OCI-LY1 (cell line): ENCODE results near the gene CHP2.

Experiments used
- H2AFZ ChIP-seq: fragments of 200-600 bp; sonication (generic), shearing (Covaris generic); 2 replicates; pipeline ENCODE4 v1.6.0; 2014; ENCODE audit warnings: antibody characterized with exemption, mild to moderate bottlenecking, low read length
- H3F3A ChIP-seq: fragments of 200-600 bp; sonication (generic), shearing (Covaris generic); 2 replicates; pipeline ENCODE4 v1.6.0; 2014; ENCODE audit warnings: mild to moderate bottlenecking, antibody characterized with exemption, low read length, moderate library complexity; ENCODE audit not compliant: insufficient read depth
- H3K27ac ChIP-seq: fragments of 200-600 bp; sonication (generic); 2 replicates; pipeline ENCODE4 v1.5.1; 2014; ENCODE audit warnings: low read length, mixed run types, mild to moderate bottlenecking, low read depth; ENCODE audit not compliant: poor library complexity, severe bottlenecking
- H3K27me3 ChIP-seq: fragments of 200-600 bp; sonication (generic); 2 replicates; pipeline ENCODE4 v1.6.0; 2014; ENCODE audit warnings: antibody characterized with exemption, mild to moderate bottlenecking, low read length, moderate library complexity; ENCODE audit not compliant: insufficient read depth
- H3K36me3 ChIP-seq: fragments of 200-600 bp; sonication (generic); 2 replicates; pipeline ENCODE4 v1.6.1; 2014; ENCODE audit warnings: mild to moderate bottlenecking, antibody characterized with exemption, low read length, moderate library complexity, mixed read lengths; ENCODE audit not compliant: insufficient read depth
- H3K4me1 ChIP-seq: fragments of 200-600 bp; sonication (generic); 2 replicates; pipeline ENCODE4 v1.5.1; 2014; ENCODE audit warnings: mild to moderate bottlenecking, low read length, moderate library complexity; ENCODE audit not compliant: insufficient read depth, severe bottlenecking
- H3K4me2 ChIP-seq: fragments of 200-600 bp; sonication (generic), shearing (Covaris generic); 2 replicates; pipeline ENCODE4 v1.6.1; 2014; ENCODE audit warnings: low read length
- H3K4me3 ChIP-seq: fragments of 200-600 bp; sonication (generic); 2 replicates; pipeline ENCODE4 v1.5.1; 2014; ENCODE audit warnings: low read length, low read depth, mild to moderate bottlenecking, mixed read lengths; ENCODE audit not compliant: poor library complexity, severe bottlenecking
- H3K79me2 ChIP-seq: fragments of 200-600 bp; shearing (Covaris generic); 2 replicates; pipeline ENCODE4 v1.6.1; 2016; ENCODE audit warnings: mixed run types, low read length, mixed read lengths; ENCODE audit not compliant: insufficient read depth
- H3K9ac ChIP-seq: fragments of 200-600 bp; sonication (generic), shearing (Covaris generic); 2 replicates; pipeline ENCODE4 v1.6.1; 2014; ENCODE audit warnings: mild to moderate bottlenecking, low read length, mixed read lengths
- H3K9me2 ChIP-seq: fragments of 200-600 bp; sonication (generic), shearing (Covaris generic); 2 replicates; pipeline ENCODE4 v1.6.1; 2014; ENCODE audit warnings: low read depth, mild to moderate bottlenecking, low read length, mixed read lengths
- H3K9me3 ChIP-seq: fragments of 200-600 bp; shearing (Covaris generic); 2 replicates; pipeline ENCODE4 v1.6.1; 2014; ENCODE audit warnings: low read length, mixed read lengths
- H4K20me1 ChIP-seq: fragments of 200-600 bp; sonication (generic), shearing (Covaris generic); 2 replicates; pipeline ENCODE4 v1.6.0; 2016; ENCODE audit warnings: mild to moderate bottlenecking, low read length; ENCODE audit not compliant: insufficient read depth
- EZH2 ChIP-seq: fragments of 200-600 bp; sonication (generic), shearing (Covaris generic); IDR thresholded peaks from 2 replicates; pipeline ENCODE4 v1.8.0; 2017; ENCODE audit warnings: borderline replicate concordance, mixed run types, mild to moderate bottlenecking, antibody characterized with exemption, low read length, moderate library complexity, mixed read lengths
- TF ChIP-seq, protein P1 (sequence below): fragments of 200-600 bp; sonication (generic), shearing (Covaris generic); IDR thresholded peaks from 2 replicates; pipeline ENCODE4 v1.5.1; 2017; ENCODE audit warnings: mild to moderate bottlenecking, antibody characterized with exemption, low read length, moderate library complexity, mixed read lengths

The CHP2 gene

DNA sequence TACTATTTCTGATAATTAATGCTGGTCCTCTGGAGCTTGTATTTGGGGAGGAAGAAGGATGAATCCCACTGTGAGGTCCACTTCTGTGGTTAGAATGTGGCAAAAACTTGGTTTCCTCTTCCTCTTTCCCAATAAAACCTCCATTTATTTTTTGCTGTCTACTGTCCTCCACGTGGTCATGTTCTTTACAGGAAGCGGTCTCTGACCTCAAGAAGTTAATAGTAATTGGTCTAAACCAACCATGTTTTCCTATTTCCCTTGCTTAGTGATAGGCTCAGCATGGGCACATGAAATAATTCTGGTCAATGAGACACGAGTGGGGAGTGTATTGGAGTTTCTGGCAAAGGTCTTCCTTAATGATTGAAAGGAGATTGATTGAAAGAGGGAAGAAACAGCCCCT lies 33.9 kb downstream of the CHP2 start:
- Histone ChIP-seq H3K27me3 (no peaks in the 10 kb centered on the region; the same call in 1 of the 2 replicates), H3K9me3 (no peaks in the 10 kb centered on the region), H3K36me3 (no peaks in the 10 kb centered on the region), H3K27ac (no peak overlapping the region), H3K9ac (no peak overlapping the region), H3K4me1 (no peaks in the 10 kb centered on the region), H3K9me2 (no peaks in the 10 kb centered on the region), H3K4me3 (no peak overlapping the region), H3K4me2 (no peak overlapping the region), H3F3A (no peaks in the 10 kb centered on the region), H3K79me2 (no peaks in the 10 kb centered on the region), H4K20me1 (no peaks in the 10 kb centered on the region), H2AFZ (no peak overlapping the region)
- TF ChIP-seq EZH2 = no peak
- TF ChIP-seq, protein P1, sequence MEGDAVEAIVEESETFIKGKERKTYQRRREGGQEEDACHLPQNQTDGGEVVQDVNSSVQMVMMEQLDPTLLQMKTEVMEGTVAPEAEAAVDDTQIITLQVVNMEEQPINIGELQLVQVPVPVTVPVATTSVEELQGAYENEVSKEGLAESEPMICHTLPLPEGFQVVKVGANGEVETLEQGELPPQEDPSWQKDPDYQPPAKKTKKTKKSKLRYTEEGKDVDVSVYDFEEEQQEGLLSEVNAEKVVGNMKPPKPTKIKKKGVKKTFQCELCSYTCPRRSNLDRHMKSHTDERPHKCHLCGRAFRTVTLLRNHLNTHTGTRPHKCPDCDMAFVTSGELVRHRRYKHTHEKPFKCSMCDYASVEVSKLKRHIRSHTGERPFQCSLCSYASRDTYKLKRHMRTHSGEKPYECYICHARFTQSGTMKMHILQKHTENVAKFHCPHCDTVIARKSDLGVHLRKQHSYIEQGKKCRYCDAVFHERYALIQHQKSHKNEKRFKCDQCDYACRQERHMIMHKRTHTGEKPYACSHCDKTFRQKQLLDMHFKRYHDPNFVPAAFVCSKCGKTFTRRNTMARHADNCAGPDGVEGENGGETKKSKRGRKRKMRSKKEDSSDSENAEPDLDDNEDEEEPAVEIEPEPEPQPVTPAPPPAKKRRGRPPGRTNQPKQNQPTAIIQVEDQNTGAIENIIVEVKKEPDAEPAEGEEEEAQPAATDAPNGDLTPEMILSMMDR = no peak

DNA sequence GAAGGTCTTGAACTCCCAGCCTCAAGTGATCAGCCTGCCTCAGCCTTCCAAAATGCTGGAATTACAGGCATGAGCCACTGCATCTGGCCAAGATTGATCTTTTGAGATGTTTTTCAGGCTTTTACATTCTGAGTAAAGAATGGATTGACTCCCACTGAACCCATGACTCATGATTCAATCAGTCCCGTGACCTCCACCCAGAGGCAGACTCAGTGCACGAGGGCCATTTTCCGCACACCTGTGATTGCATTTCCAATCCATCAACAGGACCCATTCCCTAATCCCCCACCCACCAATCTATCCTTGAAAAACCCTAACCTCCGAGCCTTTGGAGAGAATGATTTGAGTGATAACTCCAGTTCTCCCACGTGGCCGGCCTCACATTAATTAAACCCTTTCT lies 40.6 kb downstream of the CHP2 start:
- Histone ChIP-seq H2AFZ (no peak overlapping the region), H3K27ac (no peak overlapping the region), H3K36me3 (no peaks in the 10 kb centered on the region), H3F3A (no peaks in the 10 kb centered on the region), H3K4me1 (no peaks in the 10 kb centered on the region), H3K9me3 (no peaks in the 10 kb centered on the region), H3K9ac (no peak overlapping the region), H3K27me3 (no peaks in the 10 kb centered on the region; the same call in 1 of the 2 replicates), H3K4me2 (no peak overlapping the region), H3K4me3 (no peak overlapping the region), H3K9me2 (no peaks in the 10 kb centered on the region), H3K79me2 (no peaks in the 10 kb centered on the region), H4K20me1 (no peaks in the 10 kb centered on the region)
- TF ChIP-seq, protein P1 = no peak
- no peak for TF ChIP-seq EZH2

DNA sequence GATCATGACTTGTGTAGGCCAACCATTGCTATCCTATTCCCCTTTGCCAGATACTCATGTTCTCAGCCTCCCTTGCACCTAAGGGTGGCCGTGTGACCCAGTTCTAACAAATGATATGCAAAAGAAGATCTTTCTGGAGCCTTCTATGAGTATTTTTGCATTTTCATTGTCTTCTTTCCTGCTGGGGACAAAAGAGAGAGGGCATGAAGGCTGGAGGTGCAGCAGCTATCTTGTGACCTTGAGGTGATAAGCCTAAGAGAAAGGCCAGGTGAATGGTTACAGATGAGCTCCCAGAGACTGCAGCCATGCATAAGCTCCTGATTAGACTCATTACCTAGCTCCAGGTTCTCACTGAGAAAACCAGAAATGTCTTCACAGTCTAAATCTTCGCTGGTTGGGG lies 42.1 kb downstream of the CHP2 start:
- H3F3A ChIP-seq = no peaks in the 10 kb centered on the region
- H3K9ac ChIP-seq = no peak overlapping the region
- H3K27me3 ChIP-seq = no peaks in the 10 kb centered on the region; the same call in 1 of the 2 replicates
- H3K4me3 ChIP-seq = no peak overlapping the region
- H3K4me2 ChIP-seq = no peak overlapping the region
- H4K20me1 ChIP-seq = no peaks in the 10 kb centered on the region
- H3K4me1 ChIP-seq = no peaks in the 10 kb centered on the region
- no peaks in the 10 kb centered on the region for H3K36me3 ChIP-seq
- H2AFZ ChIP-seq = no peak overlapping the region
- H3K9me3 ChIP-seq = no peaks in the 10 kb centered on the region
- no peak overlapping the region for H3K27ac ChIP-seq
- no peaks in the 10 kb centered on the region for H3K79me2 ChIP-seq
- no peak for TF ChIP-seq EZH2
- TF ChIP-seq, protein P1 = no peak
- H3K9me2 ChIP-seq = no peaks in the 10 kb centered on the region
